ENCODE results near the gene APLP2.
"Not testable (repeated sequence)": the region's sequence is repeated elsewhere in the genome, so short reads cannot be mapped to it uniquely, and the experiment has no call there.

The APLP2 gene

GRCh38 chr11:130088919-130089673, 19.4 kb downstream of the APLP2 start:
- DNase-seq (ENCODE audit: extremely low read depth in 1 of 2, low read depth in 1 of 2): no peak

GRCh38 chr11:130089674-130090073, 20.0 kb downstream of the APLP2 start:
- no peak for DNase-seq (ENCODE audit: extremely low read depth in 1 of 2, low read depth in 1 of 2)

GRCh38 chr11:130090517-130090916, 20.8 kb downstream of the APLP2 start:
- not testable (repeated sequence) for DNase-seq (ENCODE audit: extremely low read depth in 1 of 2, low read depth in 1 of 2)

- DNase-seq (ENCODE audit: extremely low read depth in 1 of 2, low read depth in 1 of 2): not testable (repeated sequence)
These were observed 21.5 kb downstream of the APLP2 start for GRCh38 chr11:130091169-130091568.

- no peak for DNase-seq (ENCODE audit: extremely low read depth in 1 of 2, low read depth in 1 of 2)
These were observed 23.0 kb downstream of the APLP2 start for GRCh38 chr11:130092661-130093060.

GRCh38 chr11:130094614-130095013, 24.9 kb downstream of the APLP2 start:
- DNase-seq (ENCODE audit: extremely low read depth in 1 of 2, low read depth in 1 of 2): no peak

- no peak for DNase-seq (ENCODE audit: extremely low read depth in 1 of 2, low read depth in 1 of 2)
These were observed 25.6 kb downstream of the APLP2 start for GRCh38 chr11:130095326-130095725.

GRCh38 chr11:130096042-130096441, 26.3 kb downstream of the APLP2 start:
- no peak for DNase-seq (ENCODE audit: extremely low read depth in 1 of 2, low read depth in 1 of 2)

GRCh38 chr11:130096823-130097222, 27.1 kb downstream of the APLP2 start:
- no peak for DNase-seq (ENCODE audit: extremely low read depth in 1 of 2, low read depth in 1 of 2)

GRCh38 chr11:130097285-130097684, 27.6 kb downstream of the APLP2 start:
- no peak for DNase-seq (ENCODE audit: extremely low read depth in 1 of 2, low read depth in 1 of 2)

GRCh38 chr11:130099356-130099755, 29.7 kb downstream of the APLP2 start:
- DNase-seq (ENCODE audit: extremely low read depth in 1 of 2, low read depth in 1 of 2): no peak

- no peak for DNase-seq (ENCODE audit: extremely low read depth in 1 of 2, low read depth in 1 of 2)
These were observed 30.8 kb downstream of the APLP2 start for GRCh38 chr11:130100381-130101095.

GRCh38 chr11:130101661-130102060, 32.0 kb downstream of the APLP2 start:
- DNase-seq (ENCODE audit: extremely low read depth in 1 of 2, low read depth in 1 of 2): no peak

- DNase-seq (ENCODE audit: extremely low read depth in 1 of 2, low read depth in 1 of 2): no peak
These were observed 32.9 kb downstream of the APLP2 start for GRCh38 chr11:130102301-130103249.

GRCh38 chr11:130103296-130103814, 33.7 kb downstream of the APLP2 start:
- DNase-seq (ENCODE audit: extremely low read depth in 1 of 2, low read depth in 1 of 2): no peak

- DNase-seq (ENCODE audit: extremely low read depth in 1 of 2, low read depth in 1 of 2): no peak
These were observed 36.7 kb downstream of the APLP2 start for GRCh38 chr11:130106381-130106780.

GRCh38 chr11:130108671-130109070, 39.0 kb downstream of the APLP2 start:
- not testable (repeated sequence) for DNase-seq (ENCODE audit: extremely low read depth in 1 of 2, low read depth in 1 of 2)

GRCh38 chr11:130109386-130109785, 39.7 kb downstream of the APLP2 start:
- no peak for DNase-seq (ENCODE audit: extremely low read depth in 1 of 2, low read depth in 1 of 2)

- no peak for DNase-seq (ENCODE audit: extremely low read depth in 1 of 2, low read depth in 1 of 2)
These were observed 40.8 kb downstream of the APLP2 start for GRCh38 chr11:130110339-130111108.

Measured in activated CD8-positive, alpha-beta memory T cell treated with anti-CD3 and anti-CD28 coated beads for 1 hour (primary cell).